Keratinocyte (primary cell): ENCODE results near the gene STK11IP.

ENCODE experiments used
- EZH2 ChIP-seq: IDR thresholded peaks from one replicate; pipeline ENCODE4 v1.6.1; 2012; ENCODE audit warnings: inconsistent platforms, mild to moderate bottlenecking, low read length, moderate library complexity
- TF ChIP-seq, protein P1 (sequence below), 3 experiments: IDR thresholded peaks in 1 of 3; conservative IDR thresholded peaks in 1 of 3; optimal IDR thresholded peaks in 1 of 3; 2 replicates in 2 of 3; 3 replicates in 1 of 3; pipeline versions ENCODE3 to v1.5.1; 2011; ENCODE audit warnings: low read length in 3 of 3, mild to moderate bottlenecking in 3 of 3, moderate library complexity in 2 of 3, control low read depth in 1 of 3, inconsistent platforms in 1 of 3; ENCODE audit not compliant: insufficient read depth in 2 of 3; ENCODE audit errors: extremely low read depth in 1 of 3

DNA sequence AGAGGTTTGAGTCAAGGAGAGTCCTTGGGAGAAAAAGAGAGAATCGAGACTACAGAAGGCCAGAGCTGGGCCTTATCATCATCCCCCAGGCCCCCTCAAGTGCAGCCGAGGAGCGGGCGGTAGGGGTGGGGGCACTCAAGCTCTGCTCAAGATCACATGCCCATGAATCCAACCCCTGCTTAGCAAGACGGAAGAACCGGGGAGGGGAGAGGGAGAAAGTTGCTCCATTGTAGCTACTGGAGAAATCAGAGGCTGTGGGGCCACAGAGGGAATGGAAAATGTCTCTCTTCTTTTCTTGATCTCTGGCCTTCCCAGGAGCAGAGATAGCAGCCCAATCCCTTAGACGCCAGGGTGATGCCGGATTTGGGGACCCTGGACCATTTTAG, 44.4 kb downstream of the STK11IP start:
- TF ChIP-seq, protein P1, sequence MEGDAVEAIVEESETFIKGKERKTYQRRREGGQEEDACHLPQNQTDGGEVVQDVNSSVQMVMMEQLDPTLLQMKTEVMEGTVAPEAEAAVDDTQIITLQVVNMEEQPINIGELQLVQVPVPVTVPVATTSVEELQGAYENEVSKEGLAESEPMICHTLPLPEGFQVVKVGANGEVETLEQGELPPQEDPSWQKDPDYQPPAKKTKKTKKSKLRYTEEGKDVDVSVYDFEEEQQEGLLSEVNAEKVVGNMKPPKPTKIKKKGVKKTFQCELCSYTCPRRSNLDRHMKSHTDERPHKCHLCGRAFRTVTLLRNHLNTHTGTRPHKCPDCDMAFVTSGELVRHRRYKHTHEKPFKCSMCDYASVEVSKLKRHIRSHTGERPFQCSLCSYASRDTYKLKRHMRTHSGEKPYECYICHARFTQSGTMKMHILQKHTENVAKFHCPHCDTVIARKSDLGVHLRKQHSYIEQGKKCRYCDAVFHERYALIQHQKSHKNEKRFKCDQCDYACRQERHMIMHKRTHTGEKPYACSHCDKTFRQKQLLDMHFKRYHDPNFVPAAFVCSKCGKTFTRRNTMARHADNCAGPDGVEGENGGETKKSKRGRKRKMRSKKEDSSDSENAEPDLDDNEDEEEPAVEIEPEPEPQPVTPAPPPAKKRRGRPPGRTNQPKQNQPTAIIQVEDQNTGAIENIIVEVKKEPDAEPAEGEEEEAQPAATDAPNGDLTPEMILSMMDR (optimal IDR thresholded peaks at IDR 0.05 in 1 of 3, IDR thresholded peaks at IDR 0.05 in 1 of 3, conservative IDR thresholded peaks at IDR 0.05 in 1 of 3; ENCODE audit: extremely low read depth in 1 of 3, insufficient read depth in 2 of 3, low read length in 3 of 3), result no peak
- no peak for TF ChIP-seq EZH2
